ENCODE measurements around the gene EDARADD.
A peak's percentile ranks its signal among the peaks of the same experiment; 100 is the strongest.
"Not testable (repeated sequence)": the region's sequence is repeated elsewhere in the genome, so short reads cannot be mapped to it uniquely, and the experiment has no call there.

Gene EDARADD

GRCh38 chr1:236393681-236394481, at the start of gene EDARADD:
Gene EDARADD (plus strand): TSS chr1:236394286. CDS start chr1:236394445, 159 bp downstream.
- no peak for DNase-seq

GRCh38 chr1:236345728-236346127, 48.4 kb upstream of the EDARADD start:
- peak; percentile 41 for DNase-seq

GRCh38 chr1:236348071-236348470, 46.0 kb upstream of the EDARADD start:
- DNase-seq, result no peak

GRCh38 chr1:236350308-236350707, 43.8 kb upstream of the EDARADD start:
- DNase-seq, result no peak

- no peak for DNase-seq
Measured at GRCh38 chr1:236351875-236352573, 42.1 kb upstream of the EDARADD start.

GRCh38 chr1:236352747-236353146, 41.3 kb upstream of the EDARADD start:
- not testable (repeated sequence) for DNase-seq

- no peak for DNase-seq
Measured at GRCh38 chr1:236353813-236354212, 40.3 kb upstream of the EDARADD start.

GRCh38 chr1:236354330-236355147, 39.5 kb upstream of the EDARADD start:
- no peak for DNase-seq

- DNase-seq, result no peak
Measured at GRCh38 chr1:236356141-236356540, 37.9 kb upstream of the EDARADD start.

- no peak for DNase-seq
Measured at GRCh38 chr1:236361909-236362590, 32.0 kb upstream of the EDARADD start.

GRCh38 chr1:236363237-236363636, 30.8 kb upstream of the EDARADD start:
- DNase-seq, result no peak

GRCh38 chr1:236365999-236366570, 28.0 kb upstream of the EDARADD start:
- DNase-seq, result no peak

GRCh38 chr1:236366681-236367080, 27.4 kb upstream of the EDARADD start:
- DNase-seq, result not testable (repeated sequence)

GRCh38 chr1:236370420-236370819, 23.7 kb upstream of the EDARADD start:
- no peak for DNase-seq

GRCh38 chr1:236371083-236371482, 23.0 kb upstream of the EDARADD start:
- no peak for DNase-seq

- DNase-seq, result no peak
Measured at GRCh38 chr1:236377832-236378535, 16.1 kb upstream of the EDARADD start.

GRCh38 chr1:236381565-236382158, 12.4 kb upstream of the EDARADD start:
- peak; percentile 13 for DNase-seq

GRCh38 chr1:236388332-236388731, 5.8 kb upstream of the EDARADD start:
- DNase-seq, result no peak

GRCh38 chr1:236389253-236389652, 4.8 kb upstream of the EDARADD start:
- no peak for DNase-seq

- DNase-seq, result no peak
Measured at GRCh38 chr1:236391008-236391407, 3.1 kb upstream of the EDARADD start.

- DNase-seq, result no peak
Measured at GRCh38 chr1:236392182-236392581, 1.9 kb upstream of the EDARADD start.
